H1 (cell line): ENCODE measurements around the gene SLC5A10. TPM values are rescaled to one million over a fixed set of nuclear protein-coding genes. Genes with fewer than 3 reads are reported as not detected.

Source experiments
- CTCF ChIA-PET: fragments of 300-600 bp; sonication (Branson Sonifier 250); formaldehyde crosslinking; loops from one replicate; lab custom pipeline; 2021; ENCODE audit not compliant: partially characterized antibody; lab: Charles Lee
- POLR2A ChIA-PET: fragments of 300-600 bp; sonication (Branson Sonifier 250); formaldehyde crosslinking; loops from one replicate; lab custom pipeline; 2021; ENCODE audit warnings: inconsistent platforms; ENCODE audit not compliant: partially characterized antibody; lab: Charles Lee
- DNase-seq, 2 experiments: peaks; one replicate each; pipeline versions ENCODE4 v3.0.0 to v3.0.0-alpha.2; 2010 to 2022; ENCODE audit warnings: low spot score in 2 of 2, low read depth in 1 of 2, mixed read lengths in 1 of 2
- FAIRE-seq: peaks from 2 replicates; lab custom pipeline; 2011; peaks lifted over from hg19 to GRCh38; lab: Jason Lieb, UNC
- H2AFZ ChIP-seq: 2 replicates; pipeline ENCODE4 v1.8.1; 2012; ENCODE audit warnings: low read length, inconsistent platforms
- H2AK5ac ChIP-seq: 2 replicates; pipeline ENCODE4 v1.6.1; 2013; ENCODE audit warnings: low read depth, low read length
- H2BK120ac ChIP-seq: replicated peaks from 2 replicates; pipeline ENCODE3; 2013; ENCODE audit warnings: low read depth, low read length, inconsistent platforms
- H2BK12ac ChIP-seq: 2 replicates; pipeline ENCODE4 v1.6.1; 2013; ENCODE audit warnings: low read depth, low read length
- H2BK15ac ChIP-seq: 2 replicates; pipeline ENCODE4 v1.6.1; 2013; ENCODE audit warnings: low read length
- H2BK20ac ChIP-seq: 2 replicates; pipeline ENCODE4 v1.6.1; 2013; ENCODE audit warnings: low read length
- H2BK5ac ChIP-seq: 2 replicates; pipeline ENCODE4 v1.6.1; 2013; ENCODE audit warnings: low read depth, low read length
- H3K14ac ChIP-seq: 2 replicates; pipeline ENCODE4 v1.6.1; 2013; ENCODE audit warnings: inconsistent platforms; ENCODE audit not compliant: insufficient read length
- H3K18ac ChIP-seq: 2 replicates; pipeline ENCODE4 v1.6.1; 2013; ENCODE audit warnings: low read length; ENCODE audit errors: extremely low read depth
- H3K23ac ChIP-seq: 2 replicates; pipeline ENCODE4 v1.6.1; 2013; ENCODE audit warnings: inconsistent platforms; ENCODE audit not compliant: insufficient read length
- H3K23me2 ChIP-seq: 2 replicates; pipeline ENCODE4 v1.6.1; 2013; ENCODE audit warnings: low read depth, low read length
- H3K27ac ChIP-seq: 2 replicates; pipeline ENCODE4 v1.6.1; 2011; ENCODE audit warnings: low read depth, low read length, inconsistent platforms
- H3K27me3 ChIP-seq, 4 experiments: replicated peaks in 1 of 4; 1 replicate in 1 of 4; 2 replicates in 3 of 4; pipeline versions ENCODE4 v1.6.1 to v1.8.1; 2011 to 2013; ENCODE audit warnings: low read length in 3 of 4, mild to moderate bottlenecking in 3 of 4, inconsistent platforms in 2 of 4, mixed read lengths in 2 of 4, moderate library complexity in 1 of 4; ENCODE audit not compliant: control insufficient read depth in 3 of 4, insufficient read depth in 3 of 4; ENCODE audit errors: extremely low read depth in 1 of 4
- H3K36me3 ChIP-seq, 4 experiments: 2 replicates each; pipeline versions ENCODE4 v1.6.1 to v1.8.1; 2011 to 2013; ENCODE audit warnings: mild to moderate bottlenecking in 4 of 4, low read length in 3 of 4, moderate library complexity in 2 of 4, control low read depth in 1 of 4, inconsistent platforms in 1 of 4; ENCODE audit not compliant: insufficient read depth in 4 of 4, control insufficient read depth in 2 of 4
- H3K4ac ChIP-seq: replicated peaks from 2 replicates; pipeline ENCODE3; 2013; ENCODE audit warnings: low read length, low read depth, mixed read lengths, inconsistent platforms; ENCODE audit not compliant: insufficient read length
- H3K4me1 ChIP-seq, 4 experiments: replicated peaks in 1 of 4; 1 replicate in 1 of 4; 2 replicates in 3 of 4; pipeline versions ENCODE4 v1.6.1 to v1.8.1; 2011 to 2013; ENCODE audit warnings: low read length in 3 of 4, inconsistent platforms in 2 of 4, mixed read lengths in 1 of 4; ENCODE audit not compliant: insufficient read depth in 4 of 4, control insufficient read depth in 3 of 4
- H3K4me2 ChIP-seq, 2 experiments: 2 replicates each; pipeline versions ENCODE4 v1.6.1 to v1.8.1; 2011 to 2013; ENCODE audit warnings: low read depth in 2 of 2, low read length in 2 of 2, control low read depth in 1 of 2, inconsistent platforms in 1 of 2, mild to moderate bottlenecking in 1 of 2; ENCODE audit not compliant: insufficient read depth in 1 of 2
- H3K4me3 ChIP-seq, 4 experiments: fragments of 200-600, 300-600 bp in 1 of 4; sonication (generic), shearing (Covaris generic), sonication (Bioruptor Twin) in 1 of 4; 2 replicates each; pipeline versions ENCODE4 v1.5.1 to v1.8.1; 2011 to 2016; ENCODE audit warnings: low read length in 4 of 4, low read depth in 3 of 4, control low read depth in 2 of 4, inconsistent platforms in 2 of 4, mild to moderate bottlenecking in 2 of 4, mixed read lengths in 1 of 4, moderate library complexity in 1 of 4; ENCODE audit not compliant: insufficient read depth in 2 of 4; ENCODE audit errors: extremely low read depth in 1 of 4
- H3K56ac ChIP-seq: replicated peaks from 2 replicates; pipeline ENCODE3; 2013; ENCODE audit warnings: low read depth, mild to moderate bottlenecking, mixed read lengths, low read length, inconsistent platforms; ENCODE audit not compliant: insufficient read length
- H3K79me1 ChIP-seq: 2 replicates; pipeline ENCODE4 v1.6.1; 2013; ENCODE audit warnings: low read depth, low read length, control low read depth
- H3K79me2 ChIP-seq, 2 experiments: 2 replicates each; pipeline versions ENCODE4 v1.6.1 to v1.8.1; 2012 to 2013; ENCODE audit warnings: low read length in 2 of 2, mild to moderate bottlenecking in 2 of 2, inconsistent platforms in 1 of 2; ENCODE audit not compliant: insufficient read depth in 2 of 2, control insufficient read depth in 1 of 2
- H3K9ac ChIP-seq, 4 experiments: replicated peaks in 1 of 4; 1 replicate in 1 of 4; 2 replicates in 3 of 4; pipeline versions ENCODE4 v1.6.1 to v1.8.1; 2011 to 2013; ENCODE audit warnings: low read depth in 3 of 4, low read length in 3 of 4, control low read depth in 2 of 4, mild to moderate bottlenecking in 2 of 4, moderate library complexity in 2 of 4, inconsistent platforms in 1 of 4; ENCODE audit errors: extremely low read depth in 1 of 4
- H3K9me3 ChIP-seq, 2 experiments: 2 replicates each; pipeline versions ENCODE4 v1.6.1 to v1.8.1; 2012 to 2013; ENCODE audit warnings: mild to moderate bottlenecking in 2 of 2, moderate library complexity in 2 of 2, control low read depth in 1 of 2, inconsistent platforms in 1 of 2, low read depth in 1 of 2, low read length in 1 of 2, mixed read lengths in 1 of 2; ENCODE audit not compliant: insufficient read depth in 2 of 2
- H4K20me1 ChIP-seq, 2 experiments: replicated peaks in 1 of 2; 2 replicates each; pipeline versions ENCODE3 to v1.8.1; 2011 to 2013; ENCODE audit warnings: inconsistent platforms in 2 of 2, low read length in 2 of 2, mild to moderate bottlenecking in 1 of 2; ENCODE audit not compliant: insufficient read depth in 2 of 2, control insufficient read depth in 1 of 2
- H4K5ac ChIP-seq: 2 replicates; pipeline ENCODE4 v1.6.1; 2013; ENCODE audit warnings: low read length, low read depth, mixed read lengths, inconsistent platforms; ENCODE audit not compliant: insufficient read length
- H4K8ac ChIP-seq: 2 replicates; pipeline ENCODE4 v1.8.0; 2013; ENCODE audit warnings: mild to moderate bottlenecking, moderate library complexity, low read length, inconsistent platforms; ENCODE audit not compliant: insufficient read depth; ENCODE audit errors: extremely low read depth
- H4K91ac ChIP-seq: replicated peaks from 2 replicates; pipeline ENCODE3; 2013; ENCODE audit warnings: low read length, mixed read lengths, inconsistent platforms; ENCODE audit not compliant: insufficient read length
- FOSL1 ChIP-seq: IDR thresholded peaks from 2 replicates; pipeline ENCODE4 v1.6.1; 2011; ENCODE audit warnings: mild to moderate bottlenecking, low read depth, low read length, moderate library complexity; ENCODE audit not compliant: insufficient read depth
- SIN3A ChIP-seq, 2 experiments: IDR thresholded peaks in 1 of 2; conservative IDR thresholded peaks in 1 of 2; 2 replicates each; pipeline ENCODE4 v1.6.1; 2011 to 2012; ENCODE audit warnings: low read length in 2 of 2, improper control_type of control experiment in 1 of 2, low read depth in 1 of 2, mild to moderate bottlenecking in 1 of 2
- SUZ12 ChIP-seq: fragments of 200-600 bp; sonication (generic); IDR thresholded peaks from 2 replicates; pipeline ENCODE4 v1.6.1; 2012; ENCODE audit warnings: mild to moderate bottlenecking, inconsistent platforms, low read length, moderate library complexity, mixed read lengths
- WGBS, 2 experiments: shearing (Covaris generic) in 1 of 2; methylation state at CpG; one replicate each; pipeline versions ENCODE4 v1.1.6 to v1.1.7; 2013 to 2015; ENCODE audit warnings: low lambda C conversion rate in 2 of 2, mixed read lengths in 2 of 2, inconsistent platforms in 1 of 2, low coverage in 1 of 2, missing lambda C conversion rate in 1 of 2; ENCODE audit not compliant: insufficient replicate concordance in 2 of 2, insufficient coverage in 1 of 2, insufficient read length in 1 of 2; ENCODE audit errors: extremely low coverage in 1 of 2, missing lambda C conversion rate in 1 of 2; 5-methylcytosine and 5-hydroxymethylcytosine counted together
- polyA plus RNA-seq, 7 experiments: library from polyadenylated mRNA; depleted of rRNA in 3 of 7; stranded (reverse) in 5 of 7; unstranded in 2 of 7; fragments of >200 nt in 5 of 7; fragments of 200-250 nt in 2 of 7; gene quantifications; 1 replicate in 5 of 7; 2 replicates in 1 of 7; 4 replicates in 1 of 7; pipeline versions ENCODE4 v1.2.1 to v1.2.3, GENCODE V29; 2011 to 2013; ENCODE audit warnings: missing spikeins in 2 of 7, mixed read lengths in 2 of 7
- total RNA-seq: library from RNA; stranded (reverse); fragmentation: NEBNext Ultra II Directional; extraction: Animal tissue kit (Norgen Biotek cat#: 25700); gene quantifications from 2 replicates; pipeline ENCODE4 v1.2.1, GENCODE V29; 2021

The SLC5A10 gene
- total and polyA plus RNA-seq, 2 of the 8 experiments (the other 6 are each of a cell fraction or from before 2014, with no cell fraction given): 0.05 to 0.11 TPM

DNA sequence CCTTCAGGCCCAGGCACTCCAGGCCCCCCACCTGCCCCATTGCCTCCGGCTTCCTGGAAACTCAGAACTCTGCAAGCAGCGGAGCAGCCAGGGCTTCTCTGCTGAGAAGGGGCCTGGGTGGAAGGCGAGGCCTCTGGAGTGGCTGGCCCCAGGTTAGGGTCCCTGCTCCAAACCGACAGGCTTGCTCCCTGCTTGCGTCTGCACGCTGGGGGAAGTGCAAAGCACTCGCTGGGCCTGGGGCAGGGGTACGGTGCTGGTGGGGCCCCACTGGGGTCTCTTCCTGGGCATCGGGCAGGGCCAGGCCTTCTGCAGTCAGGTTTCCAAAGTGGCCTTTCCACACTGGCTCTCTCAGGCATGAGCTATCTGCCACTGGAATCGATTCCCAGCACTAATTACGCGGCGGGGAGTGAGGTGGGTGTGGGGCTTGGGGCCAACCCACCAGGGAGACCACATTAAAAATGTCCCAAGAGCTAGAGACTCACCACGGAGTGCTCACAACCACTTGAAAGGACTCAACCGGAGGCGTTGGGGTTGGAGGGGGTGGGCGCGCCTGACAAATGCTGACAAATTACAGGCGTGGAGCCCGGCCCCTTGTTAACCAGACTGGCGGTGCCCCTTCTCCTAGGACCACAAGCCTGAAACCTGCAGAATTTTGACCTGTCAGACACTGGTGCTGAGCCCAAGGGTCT, 34.7 kb downstream of the SLC5A10 start:
- Histone ChIP-seq H2AK5ac (no peak overlapping the region), H3K4ac (no peak overlapping the region), H2BK15ac (no peak overlapping the region), H2BK20ac (no peak overlapping the region), H3K36me3 (peaks cover 0 to 18% (median 10%) of the 10 kb centered on the region in 4 experiments; a peak in 6 of 8 replicates), H2BK12ac (no peak overlapping the region), H4K20me1 (peaks cover 12 to 27% of the 10 kb centered on the region in 2 experiments), H3K18ac (no peak overlapping the region), H3K9ac (no peak overlapping the region), H2BK5ac (no peak overlapping the region; the same call in 1 of the 2 replicates), H2AFZ (no peak overlapping the region), H4K91ac (no peak overlapping the region), H3K56ac (no peak overlapping the region), H4K8ac (no peak overlapping the region), H3K4me1 (peaks cover 0 to 4% (median 0%) of the 10 kb centered on the region in 4 experiments; a peak in 1 of 7 replicates), H3K79me2 (peaks cover 0 to 7% of the 10 kb centered on the region in 2 experiments; a peak in 1 of 4 replicates), H3K9me3 (no peaks in the 10 kb centered on the region), H2BK120ac (no peak overlapping the region), H3K23ac (no peak overlapping the region), H4K5ac (no peak overlapping the region), H3K23me2 (no peaks in the 10 kb centered on the region), H3K79me1 (peaks cover 16% of the 10 kb centered on the region), H3K27ac (no peak overlapping the region), H3K4me2 (no peak overlapping the region), H3K4me3 (no peak overlapping the region), H3K27me3 (no peaks in the 10 kb centered on the region), H3K14ac (no peak overlapping the region)
- DNase-seq (no peak), FAIRE-seq (no peak)
- POLR2A ChIA-PET: no interaction called here
- TF ChIP-seq SIN3A (conservative IDR thresholded peaks at IDR 0.05 in 1 of 2, IDR thresholded peaks at IDR 0.05 in 1 of 2; ENCODE audit: low read depth in 1 of 2, low read length in 2 of 2): no peak
- TF ChIP-seq SUZ12: no peak
- no peak for TF ChIP-seq FOSL1
- CTCF ChIA-PET: interaction anchor here (2.5 kb wide), 1 partner anchor 26 kb away, joined by 9 read pairs; no protein-coding TSS in a partner anchor
- 95% methylated on average over 21 of the region's 21 CpGs; no CpG with 5 or more reads in 1 of the 2 experiments for WGBS, 2 experiments
